HG03342 (cell line): ENCODE results near the gene FOXP1.

Experiments used
- ATAC-seq: cut with Tn5 transposase; IDR thresholded peaks from one replicate; pipeline ENCODE4 v1.9.1; 2021; ENCODE audit warnings: mild to moderate bottlenecking, moderate library complexity; ENCODE audit not compliant: unreplicated experiment

The FOXP1 gene

GRCh38 chr3:71433631-71434030 is 149.9 kb downstream of the FOXP1 start:
- ATAC-seq = no peak

- no peak for ATAC-seq
Observed at GRCh38 chr3:71432044-71432975, 151.2 kb downstream of the FOXP1 start.

- no peak for ATAC-seq
Observed at GRCh38 chr3:71430941-71431552, 152.5 kb downstream of the FOXP1 start.

GRCh38 chr3:71429597-71429988 is 153.9 kb downstream of the FOXP1 start:
- ATAC-seq = no peak

DNA sequence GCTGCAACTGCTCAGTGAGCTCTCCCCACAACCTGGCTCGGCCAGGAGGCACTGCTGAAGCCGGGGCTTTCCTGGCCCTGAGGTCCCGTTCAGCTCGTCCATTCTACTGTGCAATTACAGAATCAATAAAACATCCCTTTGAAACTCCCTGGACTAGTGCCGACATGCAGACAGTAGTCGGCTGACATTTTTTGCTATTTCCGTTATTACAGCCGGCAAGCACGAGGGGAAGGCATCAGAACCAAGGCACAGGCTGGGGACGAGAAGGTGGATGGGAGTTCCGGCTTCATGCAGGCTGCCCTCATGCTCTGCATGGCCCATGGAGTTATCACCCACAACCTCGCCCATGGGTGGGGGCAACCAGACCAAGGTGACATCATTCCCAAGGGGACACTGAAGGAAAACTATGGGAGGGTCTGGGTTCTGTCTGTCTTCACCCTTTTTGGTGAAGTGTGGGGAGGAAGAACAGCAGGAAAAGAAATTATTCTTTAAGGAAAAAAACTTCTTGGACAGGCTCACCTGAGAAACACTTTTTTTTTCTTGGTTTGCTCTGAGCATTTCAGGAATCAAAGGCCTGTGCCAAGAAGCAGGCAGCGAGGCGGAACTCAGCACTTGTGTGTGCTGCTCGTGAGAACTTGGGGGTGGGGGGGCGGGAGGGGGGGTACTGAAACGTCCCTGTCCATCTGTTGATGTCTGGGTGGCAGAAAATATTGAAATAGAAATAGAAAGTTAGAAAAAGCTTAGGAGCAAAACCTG is 154.5 kb downstream of the FOXP1 start:
- no peak for ATAC-seq

DNA sequence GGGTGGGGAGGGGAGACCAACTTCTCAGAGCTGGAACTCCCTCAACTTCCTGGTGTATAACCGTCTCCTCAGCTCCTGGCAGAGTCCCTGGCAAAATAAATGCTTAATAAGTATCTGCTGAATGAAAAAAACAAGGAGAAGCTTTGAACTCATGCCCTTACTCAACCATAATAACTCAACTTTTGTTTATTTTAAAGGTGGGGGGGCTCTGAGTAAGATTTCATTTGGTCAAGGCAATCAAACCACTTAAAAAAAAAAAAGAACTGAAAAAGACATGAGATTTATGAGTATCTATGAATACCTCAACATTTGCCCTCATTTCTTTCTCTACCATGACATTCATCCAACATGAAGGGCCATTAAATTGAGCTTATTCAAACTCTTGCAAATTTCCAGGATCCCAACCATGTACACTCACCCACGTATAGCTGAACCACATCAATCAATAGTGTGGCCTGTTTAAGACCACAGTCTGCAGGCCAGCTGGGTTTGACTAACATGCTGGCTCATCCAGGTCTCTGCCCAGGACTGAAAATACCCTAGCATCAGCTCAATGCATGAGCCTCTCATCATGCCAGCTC is 157.9 kb downstream of the FOXP1 start:
- no peak for ATAC-seq

DNA sequence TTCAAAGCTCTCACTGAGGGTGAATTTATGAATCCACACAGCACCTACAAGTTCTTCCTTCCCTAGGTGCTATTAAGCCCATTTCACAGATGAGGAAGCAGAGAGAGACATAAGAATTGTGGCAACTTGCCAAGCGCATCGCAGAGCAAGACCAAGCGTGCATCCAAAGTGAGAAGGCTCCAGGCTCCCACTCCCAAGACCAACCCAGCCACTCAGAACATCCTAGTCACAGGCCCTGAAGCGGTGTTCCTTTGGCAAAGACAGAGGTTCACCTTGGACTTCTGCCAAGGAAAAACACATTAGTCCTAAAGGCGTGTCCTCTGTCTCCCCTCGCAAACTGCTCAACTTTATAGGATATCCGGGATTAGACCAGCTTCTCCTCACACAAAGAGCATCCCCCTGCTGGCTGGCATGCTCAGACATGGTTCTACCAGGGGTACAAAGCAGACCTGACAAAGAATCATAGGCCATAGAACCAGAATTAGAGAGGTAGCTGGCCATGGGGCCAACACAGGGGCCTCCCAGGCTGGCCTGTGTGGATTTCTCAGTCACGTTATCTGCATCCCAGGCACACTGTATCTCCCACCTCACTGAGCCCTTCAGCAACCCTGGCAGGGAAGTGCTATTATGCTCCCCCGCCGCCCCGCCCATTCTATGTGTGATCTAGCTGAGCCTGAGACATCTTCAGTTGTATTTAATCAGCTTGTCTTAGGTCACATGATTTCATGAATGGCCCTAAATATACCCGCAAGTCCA is 160.2 kb downstream of the FOXP1 start:
- ATAC-seq = no peak

DNA sequence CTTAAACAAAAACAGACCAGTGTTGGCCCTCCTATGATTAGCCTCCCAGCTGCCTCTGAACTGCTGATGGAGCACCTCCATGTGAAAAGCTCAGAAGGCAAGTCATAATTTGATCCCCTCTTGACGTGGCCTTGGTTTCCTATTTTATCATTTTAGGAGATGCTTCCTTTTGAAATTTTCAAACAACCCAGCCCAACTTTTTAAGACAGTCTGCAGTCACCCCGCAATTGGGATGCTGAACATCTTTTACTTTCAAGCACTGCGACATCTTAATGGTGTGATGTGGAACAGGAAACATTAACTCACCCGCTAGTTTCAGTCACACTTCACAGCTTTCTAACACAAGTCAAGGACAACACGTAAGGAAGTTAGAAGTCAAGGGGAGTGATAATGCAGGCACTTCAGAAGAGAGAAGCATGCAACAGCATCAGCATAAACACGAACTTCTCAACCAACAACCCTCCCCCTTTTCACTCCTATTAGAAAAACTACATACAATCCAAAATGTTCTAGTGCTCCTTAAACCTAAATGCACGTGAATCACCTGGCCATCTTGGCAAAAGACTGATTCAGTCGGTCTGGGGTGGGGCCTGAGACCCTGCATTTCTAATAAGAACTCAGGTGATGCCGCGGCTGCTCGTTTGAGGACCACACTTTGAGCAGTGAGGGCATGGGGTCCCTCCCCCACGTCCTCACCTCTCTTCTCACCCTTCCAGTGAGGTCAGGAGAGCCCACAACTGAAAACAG is 161.5 kb downstream of the FOXP1 start:
- ATAC-seq = peak; percentile 91

DNA sequence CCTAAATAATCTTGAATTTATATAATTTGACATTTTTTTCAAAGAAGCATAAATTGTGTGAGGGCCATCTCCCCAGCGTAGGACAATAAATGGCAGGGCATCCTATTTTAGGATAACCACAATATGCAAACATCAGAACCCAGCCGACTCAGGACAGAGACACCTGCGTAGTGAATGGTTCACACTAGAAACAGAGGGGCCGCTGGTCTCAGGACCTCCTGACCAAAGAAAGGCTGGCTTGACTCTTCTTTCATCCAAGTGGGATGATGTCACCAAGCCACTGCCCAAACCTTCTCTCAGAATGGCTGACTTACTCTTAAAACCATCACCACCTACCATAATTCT is 162.1 kb downstream of the FOXP1 start:
- peak; percentile 54 for ATAC-seq

- no peak for ATAC-seq
Observed at GRCh38 chr3:71419369-71419768, 164.2 kb downstream of the FOXP1 start.

DNA sequence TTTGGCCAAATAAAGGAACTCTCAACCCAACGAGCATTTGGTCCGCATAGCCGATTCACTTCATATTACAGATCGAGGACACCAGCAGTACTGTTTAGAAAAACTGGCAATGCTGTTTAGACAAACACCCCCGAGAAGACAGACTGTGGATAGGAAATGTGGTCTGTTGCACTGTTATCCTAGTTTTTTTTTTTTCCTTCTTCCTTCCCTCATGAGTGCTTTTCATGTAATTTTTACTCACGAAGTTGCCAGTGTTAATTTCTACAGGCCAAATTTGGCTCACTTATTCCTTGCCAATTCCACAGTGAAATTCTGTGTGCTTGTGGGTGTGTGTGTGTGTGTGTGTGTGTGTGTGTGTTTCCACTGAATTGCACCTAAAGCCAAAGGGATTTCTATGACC is 165.7 kb downstream of the FOXP1 start:
- ATAC-seq = no peak

- no peak for ATAC-seq
Observed at GRCh38 chr3:71416876-71417275, 166.7 kb downstream of the FOXP1 start.

DNA sequence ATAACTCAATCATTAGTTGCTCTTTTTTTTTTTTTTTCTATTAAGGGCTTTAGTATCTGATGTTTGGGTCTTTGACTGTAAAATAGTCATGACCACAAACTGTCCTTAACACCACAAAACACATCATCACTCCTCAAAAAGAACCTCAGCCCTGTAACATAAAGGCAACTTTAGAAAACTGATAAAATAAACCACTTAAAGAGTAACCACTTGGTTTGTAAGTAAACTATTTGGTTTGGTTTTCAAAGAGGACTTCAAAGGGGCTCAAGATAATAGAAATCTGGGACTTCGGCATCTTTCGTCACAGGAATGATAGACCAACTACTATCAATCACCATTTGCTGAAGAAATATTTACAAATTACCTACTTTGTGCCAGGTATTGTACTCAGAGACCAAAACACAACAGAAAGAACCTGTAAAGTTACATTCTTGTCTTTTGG is 167.8 kb downstream of the FOXP1 start:
- ATAC-seq = no peak

GRCh38 chr3:71414189-71414927 is 169.2 kb downstream of the FOXP1 start:
- no peak for ATAC-seq

GRCh38 chr3:71413572-71413971 is 170.0 kb downstream of the FOXP1 start:
- ATAC-seq = no peak

DNA sequence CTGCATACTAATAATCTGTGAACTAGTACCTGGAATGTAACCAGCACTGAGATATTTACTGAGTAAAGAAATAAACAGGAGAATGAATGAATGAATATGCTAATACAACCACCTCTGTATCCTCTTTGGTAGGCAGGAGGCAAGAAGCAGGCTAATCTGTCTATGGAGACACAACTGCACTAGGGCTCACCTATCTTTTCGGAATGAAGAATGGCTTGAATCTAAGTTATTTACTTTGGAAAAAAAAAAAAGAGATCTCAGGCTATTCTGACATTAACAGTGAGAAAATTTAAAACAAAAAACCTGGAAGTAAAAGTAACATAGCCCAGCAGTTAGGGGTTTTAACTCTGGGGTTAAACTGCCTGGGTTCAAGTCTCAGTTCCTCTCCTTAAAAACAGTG is 174.2 kb downstream of the FOXP1 start:
- ATAC-seq = no peak

DNA sequence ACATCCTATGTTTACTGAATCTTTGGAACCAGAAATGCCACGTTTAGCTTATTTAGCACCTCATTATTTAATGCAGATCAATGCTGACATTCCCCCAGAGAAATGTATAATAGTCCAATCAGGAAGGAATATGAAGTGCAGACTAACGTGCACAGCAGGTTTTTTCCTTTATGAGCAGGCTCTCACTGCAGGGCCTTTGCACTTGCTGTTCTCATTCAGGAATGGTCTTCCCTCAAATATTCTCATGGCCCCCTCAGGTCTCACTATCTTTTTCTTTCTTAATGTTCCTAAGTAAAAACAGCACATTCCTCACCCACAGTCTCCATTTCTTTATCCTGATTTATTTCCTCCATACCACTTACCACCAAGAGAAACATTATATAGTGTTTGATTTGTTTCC is 174.6 kb downstream of the FOXP1 start:
- ATAC-seq = no peak

GRCh38 chr3:71407823-71408222 is 175.7 kb downstream of the FOXP1 start:
- no peak for ATAC-seq
